Activated CD4-positive, CD25-positive, alpha-beta regulatory T cell (primary cell): Measurements from ENCODE around the gene ZNF106.

Experiments
- DNase-seq, 4 experiments: peaks; one replicate each; lab custom pipeline; 2025; lab: John Stamatoyannopoulos, UW

ZNF106 gene

GRCh38 chr15:42367041-42367440 is 123.9 kb downstream of the ZNF106 start:
- no peak for DNase-seq

- DNase-seq = no peak
Measured at GRCh38 chr15:42365921-42366550, 124.9 kb downstream of the ZNF106 start.

DNA sequence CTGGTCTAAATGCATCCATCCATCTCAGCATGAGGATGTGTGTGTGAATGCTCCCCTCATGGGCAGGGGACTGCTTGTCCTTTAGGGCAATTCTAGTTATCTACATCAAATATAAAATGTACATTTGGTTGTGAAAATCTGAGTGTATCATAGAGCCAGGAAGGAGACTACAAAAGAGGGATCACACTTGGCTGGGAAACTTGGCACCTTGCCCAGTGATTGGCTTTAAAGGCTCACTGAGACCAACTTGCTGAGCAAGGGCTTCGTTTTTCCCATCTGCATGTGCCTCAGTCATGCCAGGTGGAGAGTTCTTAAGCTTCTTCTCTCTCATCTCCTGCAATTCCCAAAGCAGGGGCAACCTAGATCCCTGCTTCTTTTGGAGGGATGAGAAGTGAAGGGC is 126.4 kb downstream of the ZNF106 start:
- no peak for DNase-seq

DNA sequence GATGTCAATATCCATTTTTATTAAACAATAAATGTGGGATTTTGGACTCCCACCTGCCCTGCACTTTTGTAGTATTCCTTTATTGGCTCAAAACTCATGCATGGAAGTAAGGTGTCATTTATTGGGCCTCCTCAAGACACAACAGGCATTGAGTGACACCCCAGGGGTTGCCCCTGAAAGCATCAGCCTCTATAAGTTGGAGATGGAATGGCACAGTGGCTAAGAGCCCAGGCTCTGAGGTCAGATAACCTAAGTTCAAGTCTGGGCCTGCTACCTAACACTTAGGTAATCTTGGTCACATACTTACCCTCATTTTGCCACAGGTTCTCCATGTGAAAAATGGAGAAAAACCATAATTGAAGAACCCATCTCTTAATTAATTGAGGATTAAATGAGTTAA is 127.0 kb downstream of the ZNF106 start:
- DNase-seq = no peak

- DNase-seq = no peak
Measured at GRCh38 chr15:42363487-42363886, 127.5 kb downstream of the ZNF106 start.
